GM12864 (cell line): Measurements from ENCODE around the gene MAST4.

Experiments used
- DNase-seq: peaks from one replicate; pipeline ENCODE4 v3.0.0-alpha.2; 2011; ENCODE audit warnings: low read depth
- H3K4me3 ChIP-seq: 2 replicates; pipeline ENCODE4 v1.5.1; 2011; ENCODE audit warnings: mild to moderate bottlenecking, low read depth, low read length, control low read depth
- TF ChIP-seq, protein P1 (sequence below): IDR thresholded peaks from 2 replicates; pipeline ENCODE4 v1.5.1; 2011; ENCODE audit warnings: low read depth, mild to moderate bottlenecking, moderate library complexity, low read length, control low read depth, inconsistent platforms; ENCODE audit errors: missing control alignments

The MAST4 gene

DNA sequence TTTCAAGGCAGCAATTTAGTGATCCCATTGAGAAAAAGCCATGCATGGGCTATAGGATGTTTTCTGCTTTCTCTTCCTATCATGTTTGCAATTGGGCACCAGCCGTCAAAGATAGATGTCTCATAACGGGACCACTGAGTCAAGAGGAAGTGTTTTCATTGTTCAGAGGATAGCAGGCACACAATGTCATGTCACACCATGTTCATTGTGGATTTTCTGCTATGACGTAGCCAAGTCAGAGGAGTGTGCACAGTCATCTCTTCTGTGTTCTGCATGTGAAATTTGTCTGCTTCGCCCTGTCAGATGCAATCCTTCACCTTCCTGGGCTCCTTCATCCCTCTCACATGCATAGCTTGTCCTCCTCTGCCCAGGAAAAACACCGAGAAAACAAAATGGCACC is 494.4 kb downstream of the MAST4 start:
- DNase-seq: no peak
- TF ChIP-seq, protein P1, sequence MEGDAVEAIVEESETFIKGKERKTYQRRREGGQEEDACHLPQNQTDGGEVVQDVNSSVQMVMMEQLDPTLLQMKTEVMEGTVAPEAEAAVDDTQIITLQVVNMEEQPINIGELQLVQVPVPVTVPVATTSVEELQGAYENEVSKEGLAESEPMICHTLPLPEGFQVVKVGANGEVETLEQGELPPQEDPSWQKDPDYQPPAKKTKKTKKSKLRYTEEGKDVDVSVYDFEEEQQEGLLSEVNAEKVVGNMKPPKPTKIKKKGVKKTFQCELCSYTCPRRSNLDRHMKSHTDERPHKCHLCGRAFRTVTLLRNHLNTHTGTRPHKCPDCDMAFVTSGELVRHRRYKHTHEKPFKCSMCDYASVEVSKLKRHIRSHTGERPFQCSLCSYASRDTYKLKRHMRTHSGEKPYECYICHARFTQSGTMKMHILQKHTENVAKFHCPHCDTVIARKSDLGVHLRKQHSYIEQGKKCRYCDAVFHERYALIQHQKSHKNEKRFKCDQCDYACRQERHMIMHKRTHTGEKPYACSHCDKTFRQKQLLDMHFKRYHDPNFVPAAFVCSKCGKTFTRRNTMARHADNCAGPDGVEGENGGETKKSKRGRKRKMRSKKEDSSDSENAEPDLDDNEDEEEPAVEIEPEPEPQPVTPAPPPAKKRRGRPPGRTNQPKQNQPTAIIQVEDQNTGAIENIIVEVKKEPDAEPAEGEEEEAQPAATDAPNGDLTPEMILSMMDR: no peak
- no peak overlapping the region for H3K4me3 ChIP-seq

- no peak for DNase-seq
- TF ChIP-seq, protein P1: no peak
- H3K4me3 ChIP-seq: no peak overlapping the region
Measured at GRCh38 chr5:67092535-67092934, 496.3 kb downstream of the MAST4 start.

GRCh38 chr5:67093279-67093678 is 497.1 kb downstream of the MAST4 start:
- no peak for DNase-seq
- TF ChIP-seq, protein P1: no peak
- no peak overlapping the region for H3K4me3 ChIP-seq

DNA sequence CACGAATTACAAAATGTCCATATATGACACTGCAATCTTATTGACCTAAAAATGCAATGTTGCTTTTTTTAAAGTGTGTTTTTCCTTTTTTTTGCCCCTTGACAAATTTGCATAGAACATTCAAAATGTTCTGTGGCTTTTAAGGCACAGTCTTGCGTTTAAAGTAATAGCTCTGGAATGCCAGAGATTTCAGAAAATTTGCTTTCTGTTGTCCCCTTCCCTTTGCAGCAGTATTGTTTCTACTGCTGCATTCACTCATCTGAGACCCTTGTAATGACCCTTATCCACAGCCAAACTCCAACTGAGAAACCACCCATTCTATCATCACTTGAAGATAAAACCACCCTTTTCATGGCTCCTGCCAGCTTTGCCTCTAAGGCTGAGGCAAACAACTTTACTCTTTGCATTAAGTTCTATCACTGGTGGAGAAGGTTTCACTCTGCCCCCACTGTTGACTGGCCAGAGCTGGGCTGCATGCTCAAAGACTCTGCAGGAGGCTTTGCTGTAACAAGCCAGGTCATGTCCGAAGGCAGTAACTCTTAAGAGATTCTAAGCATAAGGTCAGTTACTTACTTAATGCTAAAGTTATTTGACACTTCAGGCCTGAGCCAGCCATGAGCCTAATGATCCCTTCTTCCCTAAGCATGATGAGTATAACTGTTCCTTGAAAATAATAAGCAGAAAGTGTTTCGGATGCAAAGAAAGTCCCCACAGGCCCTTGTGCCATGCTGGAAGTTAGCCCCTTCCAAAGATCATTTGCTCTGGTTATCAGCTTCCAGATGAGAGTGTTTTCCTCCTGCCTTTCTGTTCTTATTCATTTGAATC is 498.5 kb downstream of the MAST4 start:
- no peak overlapping the region for H3K4me3 ChIP-seq
- TF ChIP-seq, protein P1: no peak
- DNase-seq: no peak

DNA sequence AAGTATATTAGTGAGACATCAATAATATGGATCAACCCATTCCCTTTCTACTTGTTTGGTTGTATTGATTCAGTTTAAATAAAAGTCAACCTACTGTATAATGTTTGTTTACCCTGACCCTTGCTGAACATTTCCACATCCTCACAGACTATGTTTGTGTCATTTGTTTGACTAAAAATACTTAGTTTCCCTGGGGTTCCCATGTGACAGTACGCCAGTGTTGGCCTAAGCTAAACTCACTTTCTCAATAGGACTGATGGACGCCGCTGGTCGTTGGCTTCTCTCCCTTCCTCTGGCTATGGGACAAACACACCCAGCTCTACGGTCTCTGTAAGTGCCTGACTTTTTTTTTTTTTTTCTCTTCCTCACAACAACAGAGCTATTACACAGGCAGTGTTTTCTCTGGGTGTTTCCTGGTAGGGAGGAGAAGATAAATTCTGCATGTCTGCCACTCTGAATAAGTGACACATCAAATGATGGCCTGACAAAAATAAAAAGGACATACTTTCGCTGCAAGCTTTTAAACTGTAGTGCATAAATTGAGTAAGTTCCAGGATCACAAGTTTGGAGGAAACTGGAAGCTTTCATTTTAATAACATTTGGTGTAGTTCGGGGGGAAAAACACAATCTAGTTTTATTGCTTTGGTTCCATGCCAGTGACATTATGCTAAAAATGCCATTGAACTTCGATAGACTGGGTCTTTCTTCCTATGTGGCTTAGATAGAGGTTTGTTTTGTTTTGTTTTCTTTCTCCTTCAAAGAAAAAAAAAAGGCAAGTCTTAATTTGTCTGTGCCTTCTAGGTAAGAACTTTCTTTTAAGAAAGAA is 499.4 kb downstream of the MAST4 start:
- TF ChIP-seq, protein P1: no peak
- no peak overlapping the region for H3K4me3 ChIP-seq
- DNase-seq: no peak

- TF ChIP-seq, protein P1: no peak
- H3K4me3 ChIP-seq: no peak overlapping the region
- no peak for DNase-seq
Measured at GRCh38 chr5:67098656-67099055, 502.5 kb downstream of the MAST4 start.
